KOPT-K1 (cell line): ENCODE data around the gene SEC14L5.

Experiments
- H3K27ac ChIP-seq: fragments of 200-600 bp; sonication (generic); 2 replicates; pipeline ENCODE4 v1.5.1; 2016; ENCODE audit warnings: antibody characterized with exemption, mild to moderate bottlenecking, low read depth, low read length; ENCODE audit not compliant: poor library complexity, severe bottlenecking
- H3K36me3 ChIP-seq: fragments of 200-600 bp; sonication (generic); 2 replicates; pipeline ENCODE4 v1.5.1; 2017; ENCODE audit warnings: antibody characterized with exemption, mild to moderate bottlenecking, low read length, moderate library complexity; ENCODE audit not compliant: insufficient read depth
- H3K9me3 ChIP-seq: fragments of 200-600 bp; sonication (generic); 2 replicates; pipeline ENCODE4 v1.5.1; 2017; ENCODE audit warnings: antibody characterized with exemption, low read length, mild to moderate bottlenecking; ENCODE audit not compliant: insufficient read depth, poor library complexity, severe bottlenecking

Gene SEC14L5

DNA sequence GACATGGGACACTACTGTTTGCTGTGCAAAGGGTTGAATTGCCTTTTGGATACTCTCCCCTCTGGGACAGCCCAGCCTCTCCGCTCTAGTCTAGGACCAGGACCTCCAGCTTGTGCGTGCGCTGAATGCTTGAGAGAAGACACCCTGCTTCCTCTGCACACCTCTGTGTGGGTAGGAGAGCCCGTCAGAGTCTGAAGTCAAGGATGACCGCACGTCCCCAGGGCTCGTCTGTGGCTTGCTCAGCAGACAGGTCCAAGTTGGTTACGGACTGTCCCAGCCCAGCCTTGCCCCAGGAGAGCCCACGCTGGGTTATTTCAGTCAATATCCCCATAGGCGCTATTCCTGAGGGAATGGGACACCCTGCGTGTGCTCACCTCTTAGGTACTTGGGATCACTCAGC is 103.9 kb downstream of the SEC14L5 start:
- Histone ChIP-seq H3K27ac (no peak overlapping the region), H3K36me3 (no peaks in the 10 kb centered on the region), H3K9me3 (no peaks in the 10 kb centered on the region)

DNA sequence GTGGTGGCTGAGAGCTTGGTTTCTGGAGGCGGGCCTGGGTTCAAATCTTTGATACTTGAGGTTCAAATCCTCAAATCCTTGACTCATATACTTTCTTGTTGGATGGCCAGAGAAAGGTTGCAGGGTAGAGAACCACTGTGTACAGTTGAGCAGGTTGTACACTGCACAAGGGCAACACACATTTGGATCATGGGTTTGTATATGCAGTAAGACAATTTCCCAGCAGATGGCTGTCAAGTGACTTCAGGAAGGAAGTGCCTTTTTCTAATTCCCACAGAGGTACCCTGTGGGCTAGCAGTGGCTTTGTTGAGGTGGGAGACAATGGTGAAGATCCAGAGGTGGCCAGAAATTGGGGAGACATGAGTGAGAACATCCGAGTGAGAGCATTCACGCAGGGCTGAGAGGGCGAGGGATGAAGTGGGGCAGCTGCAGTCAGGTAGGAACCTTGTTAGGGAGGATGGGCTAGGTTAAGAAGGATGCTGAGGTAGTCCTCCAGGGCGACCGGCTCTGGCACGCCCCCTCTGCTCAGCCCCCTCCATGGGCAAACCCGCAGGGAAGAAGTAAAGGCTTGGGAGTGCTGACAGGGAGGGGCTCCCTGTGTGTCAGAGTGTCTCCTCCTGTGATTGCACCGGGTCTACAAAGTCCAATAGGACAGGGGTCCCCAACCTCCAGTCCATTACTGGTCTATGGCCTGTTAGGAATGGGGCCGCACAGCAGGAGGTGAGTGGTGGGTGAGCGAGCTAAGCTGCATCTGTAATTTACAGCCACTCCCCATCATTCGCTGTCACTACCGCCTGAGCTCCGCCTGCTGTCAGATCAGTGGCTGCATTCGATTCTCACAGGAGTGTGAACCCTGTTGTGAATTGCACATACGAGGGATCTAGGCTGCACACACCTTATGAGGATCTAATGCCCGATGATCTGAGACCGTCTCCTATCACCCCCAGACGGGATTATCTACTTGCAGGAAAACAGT is 104.9 kb downstream of the SEC14L5 start:
- H3K9me3 ChIP-seq, result no peaks in the 10 kb centered on the region

DNA sequence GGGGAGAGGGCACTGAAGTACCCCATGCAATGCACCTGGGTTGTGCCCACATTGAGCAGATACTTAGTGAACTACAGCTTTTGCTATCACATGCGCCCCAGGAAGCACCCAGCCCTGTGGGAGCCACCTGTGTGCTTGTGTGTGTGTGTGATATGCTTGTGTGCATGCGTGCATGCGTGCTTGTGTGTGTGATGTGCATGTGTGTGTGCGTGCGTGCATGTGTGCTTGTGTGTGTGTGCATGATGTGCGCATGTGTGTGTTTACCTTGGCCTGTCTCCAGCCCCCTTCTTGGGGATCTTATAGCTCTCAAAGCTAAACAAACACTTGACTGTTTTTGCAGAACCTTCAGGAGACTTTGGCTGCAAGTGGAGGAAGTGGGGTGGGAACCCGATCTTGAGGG is 106.8 kb downstream of the SEC14L5 start:
- no peaks in the 10 kb centered on the region for H3K9me3 ChIP-seq
- H3K36me3 ChIP-seq, result no peaks in the 10 kb centered on the region
- H3K27ac ChIP-seq, result no peak overlapping the region

More for the DNA sequence above, 104.9 kb downstream of the SEC14L5 start:
- Histone ChIP-seq H3K36me3 (no peaks in the 10 kb centered on the region), H3K27ac (no peak overlapping the region)

DNA sequence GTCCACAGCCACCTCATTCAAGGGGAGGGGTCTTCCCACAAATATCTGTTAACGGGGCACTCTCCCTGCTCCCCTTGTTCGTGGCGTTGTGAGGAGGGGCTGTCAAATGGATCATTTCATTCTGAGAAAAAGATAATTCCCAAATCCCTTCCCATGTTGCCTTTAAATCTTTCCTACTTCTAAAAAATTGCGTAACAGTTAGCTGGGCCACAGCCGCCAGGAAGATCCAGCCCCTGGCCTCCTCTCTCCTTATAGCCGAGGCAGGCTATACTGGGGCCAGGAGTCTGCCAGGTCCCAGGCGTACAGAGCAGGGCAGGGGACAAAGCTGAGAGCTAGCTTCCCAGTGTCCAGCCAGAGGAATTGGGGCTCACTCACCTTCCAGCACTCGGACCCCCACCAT is 107.2 kb downstream of the SEC14L5 start:
- H3K9me3 ChIP-seq, result no peaks in the 10 kb centered on the region
- no peaks in the 10 kb centered on the region for H3K36me3 ChIP-seq
- no peak overlapping the region for H3K27ac ChIP-seq

DNA sequence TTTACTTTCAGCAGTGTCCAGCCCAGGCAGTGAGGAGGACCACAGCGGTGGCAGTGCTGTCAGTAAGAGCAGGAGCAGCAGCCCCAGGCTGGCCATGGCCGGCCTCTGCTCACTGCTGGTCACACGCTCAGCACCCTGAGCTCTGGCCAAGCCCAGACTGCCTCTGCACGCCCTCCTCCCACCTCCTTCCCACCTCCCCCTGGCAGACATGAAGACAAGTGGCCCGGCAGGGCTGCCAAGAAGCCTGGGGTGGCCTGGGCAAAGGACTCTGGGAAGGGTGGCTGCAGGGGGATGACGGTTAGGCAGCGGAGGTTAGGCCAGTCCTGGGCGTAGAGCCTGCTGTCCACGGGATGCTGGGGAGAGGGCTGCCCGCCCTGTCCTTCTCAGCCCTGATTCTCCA is 107.7 kb downstream of the SEC14L5 start, which contains the start of gene C16orf89:
Gene C16orf89, minus strand, starts transcription at position 144 of the 400 bp plus-strand sequence. Its CDS starts 48 bp downstream, at position 96.
- Histone ChIP-seq H3K27ac (no peak within 1 kb of the TSS), H3K36me3 (no peaks in the 10 kb centered on the region), H3K9me3 (no peaks in the 10 kb centered on the region)

DNA sequence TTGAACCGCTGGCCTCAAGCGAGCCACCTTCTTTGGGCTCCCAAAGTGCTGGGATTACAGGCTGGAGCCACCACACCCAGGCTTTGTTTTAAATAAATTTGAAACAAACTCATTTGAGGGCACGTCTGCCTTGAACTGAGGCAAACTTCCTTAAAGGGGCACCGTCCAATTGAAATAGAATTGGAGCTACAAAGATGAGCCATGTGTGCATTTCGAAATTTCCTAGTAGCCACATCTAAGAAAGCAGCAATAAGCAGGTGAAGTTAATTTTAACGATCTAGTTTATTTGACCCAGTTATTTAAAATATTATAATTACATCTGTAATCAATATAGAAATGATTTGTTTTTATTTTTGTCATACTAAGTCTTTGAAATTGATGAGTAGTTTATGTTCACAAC is 108.4 kb downstream of the SEC14L5 start:
- Histone ChIP-seq H3K27ac (no peak overlapping the region), H3K36me3 (no peaks in the 10 kb centered on the region), H3K9me3 (no peaks in the 10 kb centered on the region)
